ENCODE results near the gene PCNT.

The PCNT gene

DNA sequence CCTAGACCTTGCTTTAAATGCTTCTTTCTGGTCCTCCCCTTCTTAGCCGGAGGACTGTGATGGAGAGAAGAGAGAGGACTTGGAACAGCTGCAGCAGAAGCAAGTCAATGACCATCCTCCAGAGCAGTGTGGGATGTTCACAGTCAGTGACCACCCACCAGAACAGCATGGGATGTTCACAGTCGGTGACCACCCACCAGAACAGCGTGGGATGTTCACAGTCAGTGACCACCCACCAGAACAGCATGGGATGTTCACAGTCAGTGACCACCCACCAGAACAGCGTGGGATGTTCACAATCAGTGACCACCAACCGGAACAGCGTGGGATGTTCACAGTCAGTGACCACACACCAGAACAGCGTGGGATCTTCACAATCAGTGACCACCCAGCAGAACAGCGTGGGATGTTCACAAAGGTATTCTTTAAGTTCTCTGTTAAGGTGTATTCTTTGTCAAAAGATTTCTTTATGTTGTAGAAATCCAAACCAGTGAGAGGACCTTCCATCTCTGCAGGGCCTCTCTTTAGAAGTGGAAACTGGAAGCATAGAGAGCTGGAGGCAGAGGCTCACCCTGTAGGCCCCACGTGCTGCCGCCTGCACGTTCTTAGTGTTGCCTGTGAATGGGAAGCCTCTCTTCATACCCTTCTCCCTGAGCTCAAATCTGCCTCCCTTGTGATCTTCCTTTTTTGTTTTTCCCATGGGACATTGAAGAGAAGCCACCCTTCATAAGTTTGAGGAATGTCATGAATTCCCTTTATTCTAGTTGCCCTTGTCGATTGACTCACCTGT is 10.6 kb downstream of the PCNT start:
- DNase-seq (ENCODE audit: low read depth in 3 of 3, low spot score in 1 of 3), result no peak

- DNase-seq (ENCODE audit: low read depth in 3 of 3, low spot score in 1 of 3), result no peak
These were observed 12.6 kb downstream of the PCNT start for GRCh38 chr21:46336603-46337002.

GRCh38 chr21:46340998-46341397 is 17.0 kb downstream of the PCNT start:
- DNase-seq (ENCODE audit: low read depth in 3 of 3, low spot score in 1 of 3), result no peak

GRCh38 chr21:46344219-46344915 is 20.4 kb downstream of the PCNT start:
- no peak for DNase-seq (ENCODE audit: low read depth in 3 of 3, low spot score in 1 of 3)

DNA sequence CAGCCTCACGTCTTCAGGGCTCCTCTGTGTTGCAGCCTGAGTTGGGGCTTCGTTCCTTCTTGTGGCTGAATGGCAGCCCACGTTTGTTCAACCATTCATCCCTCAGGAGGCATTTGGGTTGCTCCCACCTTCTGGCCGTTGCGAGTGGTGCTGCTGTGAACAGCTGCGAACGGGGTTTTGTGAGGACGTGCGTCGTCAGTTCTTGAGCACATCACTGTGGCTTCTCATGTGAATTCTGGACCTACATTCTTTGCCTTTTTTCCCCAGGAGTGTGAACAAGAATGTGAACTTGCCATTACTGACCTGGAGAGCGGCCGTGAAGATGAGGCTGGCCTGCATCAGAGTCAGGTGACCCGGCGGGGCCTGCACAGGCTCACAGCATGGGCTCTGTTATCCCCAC is 21.9 kb downstream of the PCNT start:
- DNase-seq (ENCODE audit: low read depth in 3 of 3, low spot score in 1 of 3), result no peak

GRCh38 chr21:46346296-46347202 is 22.6 kb downstream of the PCNT start:
- DNase-seq (ENCODE audit: low read depth in 3 of 3, low spot score in 1 of 3), result no peak

- DNase-seq (ENCODE audit: low read depth in 3 of 3, low spot score in 1 of 3), result no peak
These were observed 23.2 kb downstream of the PCNT start for GRCh38 chr21:46347203-46347550.

DNA sequence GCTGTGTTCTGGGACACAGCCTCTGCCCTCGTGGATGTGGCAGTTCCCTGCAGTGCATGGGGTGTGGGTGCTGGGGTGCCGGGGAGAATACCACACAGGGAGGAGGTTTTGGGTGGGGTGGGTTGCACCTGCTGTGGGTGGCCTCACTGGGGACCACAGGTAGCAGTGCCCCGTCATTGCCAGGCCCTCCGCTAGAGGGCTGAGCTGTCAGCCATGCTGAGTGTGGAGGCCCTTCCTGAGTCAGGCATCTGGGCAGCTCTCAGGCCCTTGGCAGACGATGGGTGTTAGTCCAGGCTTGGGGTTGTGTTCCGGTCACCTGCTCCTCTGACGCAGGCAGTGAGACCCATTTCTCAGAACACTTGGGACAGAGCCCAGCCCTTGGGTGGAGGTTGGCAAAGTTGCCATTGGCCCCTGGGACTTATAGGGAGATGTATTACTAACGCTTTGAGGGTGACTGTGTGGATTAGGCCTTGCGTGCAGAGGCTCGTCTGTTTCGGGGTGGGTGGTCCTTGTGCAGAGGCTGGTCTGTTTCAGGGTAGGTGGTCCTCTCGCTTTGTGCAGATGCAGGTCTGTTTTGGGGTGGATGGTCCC is 23.9 kb downstream of the PCNT start:
- no peak for DNase-seq (ENCODE audit: low read depth in 3 of 3, low spot score in 1 of 3)

DNA sequence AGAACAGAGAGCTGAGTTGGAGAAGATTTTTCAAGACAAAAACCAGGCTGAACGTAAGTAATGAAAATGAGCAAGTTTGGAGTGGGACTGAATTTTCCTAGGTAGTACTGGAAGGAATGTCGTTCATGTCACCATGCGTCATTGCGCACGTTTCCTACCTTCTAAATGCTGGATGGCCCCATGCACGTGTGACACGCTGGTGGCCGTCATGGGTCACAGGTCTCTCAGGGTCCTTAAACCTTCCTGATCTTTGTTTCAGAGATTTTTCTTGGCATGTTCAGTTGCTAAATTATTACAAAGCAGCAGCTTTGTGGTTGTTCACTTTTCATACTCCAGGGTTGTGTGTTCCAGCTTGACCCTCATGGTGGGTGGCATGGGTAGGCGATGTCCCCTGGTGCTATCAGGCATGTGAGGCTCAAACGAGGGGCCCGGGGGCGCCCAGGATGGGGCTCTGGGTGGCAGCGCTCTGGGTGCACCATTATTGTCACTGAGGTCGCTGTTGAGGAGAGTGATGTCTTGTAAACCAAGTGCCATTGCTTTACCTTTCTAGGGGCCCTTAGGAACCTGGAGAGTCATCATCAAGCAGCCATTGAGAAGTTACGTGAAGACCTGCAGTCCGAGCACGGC is 25.3 kb downstream of the PCNT start:
- no peak for DNase-seq (ENCODE audit: low read depth in 3 of 3, low spot score in 1 of 3)

DNA sequence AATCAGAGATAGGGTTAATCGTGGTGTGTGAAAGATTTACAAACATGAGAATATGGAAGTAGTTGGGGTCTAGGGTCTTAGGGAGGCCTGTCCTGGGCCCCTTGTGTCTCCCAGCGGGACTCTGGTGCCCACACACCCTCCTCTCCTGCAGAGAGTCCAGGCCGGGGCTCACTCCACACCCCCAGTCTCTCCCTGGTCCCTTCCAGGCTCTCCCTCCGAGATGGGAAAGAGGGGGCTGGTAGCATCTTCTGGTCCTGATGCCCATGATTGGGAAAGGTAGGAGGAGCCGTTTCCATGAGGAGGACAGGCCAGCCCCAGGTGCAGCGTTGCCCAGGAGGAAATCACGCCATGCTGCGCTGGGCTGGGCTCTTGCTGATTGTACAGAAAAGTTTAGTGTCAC is 26.6 kb downstream of the PCNT start:
- no peak for DNase-seq (ENCODE audit: low read depth in 3 of 3, low spot score in 1 of 3)

- DNase-seq (ENCODE audit: low read depth in 3 of 3, low spot score in 1 of 3), result no peak
These were observed 27.0 kb downstream of the PCNT start for GRCh38 chr21:46350981-46351380.

DNA sequence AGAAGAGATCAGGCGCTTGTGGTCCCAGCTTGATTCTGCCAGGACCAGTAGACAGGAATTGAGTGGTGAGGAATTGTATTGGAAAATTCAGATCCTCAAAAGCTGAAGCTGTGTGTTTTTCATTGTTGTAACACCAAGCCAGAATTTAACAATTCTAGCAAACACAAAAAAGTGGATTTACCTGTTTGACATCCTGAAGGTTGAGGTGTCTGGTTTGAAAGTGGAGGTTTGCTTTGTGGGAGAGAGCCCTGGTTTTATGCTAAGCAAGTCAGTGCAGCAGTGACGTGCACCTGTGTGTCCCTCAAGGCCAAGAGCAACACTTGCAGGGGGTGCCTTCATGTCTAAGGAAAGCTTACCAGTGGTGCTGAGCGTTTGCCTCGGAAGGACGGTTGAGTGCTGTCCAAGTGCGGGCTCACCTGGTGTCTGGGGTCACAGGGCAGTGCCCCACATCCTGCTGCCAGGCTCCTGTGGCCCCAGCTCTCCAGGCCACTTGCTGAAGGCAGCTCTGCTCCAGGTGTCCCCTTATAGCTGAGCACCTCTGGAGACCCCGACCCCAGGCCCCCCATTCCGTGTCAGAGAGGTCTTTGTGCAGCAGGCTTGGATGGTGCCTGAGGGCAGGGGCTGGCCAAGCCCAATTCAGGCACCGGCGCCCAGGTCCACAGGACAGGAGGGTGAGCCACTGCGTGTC is 27.7 kb downstream of the PCNT start:
- no peak for DNase-seq (ENCODE audit: low read depth in 3 of 3, low spot score in 1 of 3)

GRCh38 chr21:46352164-46352515 is 28.2 kb downstream of the PCNT start:
- no peak for DNase-seq (ENCODE audit: low read depth in 3 of 3, low spot score in 1 of 3)

DNA sequence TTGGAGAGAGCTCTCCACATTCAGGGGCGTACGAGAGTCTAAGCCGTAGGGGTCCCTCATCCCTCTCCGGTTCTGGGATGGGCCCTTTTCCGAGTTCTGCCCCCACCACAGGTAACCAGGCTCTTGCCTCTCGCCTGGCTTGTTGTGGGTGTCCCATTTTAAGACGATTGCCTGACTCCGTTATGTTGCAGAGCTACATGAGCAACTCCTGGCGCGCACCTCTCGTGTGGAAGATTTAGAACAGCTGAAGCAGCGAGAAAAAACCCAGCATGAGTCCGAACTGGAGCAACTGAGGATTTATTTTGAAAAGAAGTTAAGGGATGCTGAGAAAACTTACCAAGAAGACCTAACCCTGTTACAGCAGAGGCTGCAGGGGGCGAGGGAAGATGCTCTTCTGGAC is 29.0 kb downstream of the PCNT start:
- no peak for DNase-seq (ENCODE audit: low read depth in 3 of 3, low spot score in 1 of 3)

GRCh38 chr21:46354046-46354445 is 30.1 kb downstream of the PCNT start:
- no peak for DNase-seq (ENCODE audit: low read depth in 3 of 3, low spot score in 1 of 3)

- DNase-seq (ENCODE audit: low read depth in 3 of 3, low spot score in 1 of 3), result no peak
These were observed 30.6 kb downstream of the PCNT start for GRCh38 chr21:46354518-46354917.

GRCh38 chr21:46355161-46356004 is 31.4 kb downstream of the PCNT start:
- DNase-seq (ENCODE audit: low read depth in 3 of 3, low spot score in 1 of 3), result no peak

DNA sequence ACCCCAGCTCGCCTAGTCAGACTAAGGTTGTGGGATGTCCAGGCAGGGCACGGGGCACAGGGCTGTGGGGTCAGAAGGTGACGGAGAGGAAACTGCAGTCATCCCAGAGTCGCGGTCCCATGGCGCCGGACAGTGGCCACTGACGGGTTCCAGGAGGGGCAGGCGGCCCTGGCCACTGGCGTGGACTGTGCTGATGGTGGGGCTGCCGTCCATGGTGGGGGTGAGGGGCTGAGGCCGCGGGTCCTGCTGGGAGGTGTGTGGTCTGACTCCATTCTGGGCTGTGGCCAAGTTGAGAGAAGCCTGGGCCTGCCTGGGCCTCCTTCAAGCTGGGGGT is 32.0 kb downstream of the PCNT start:
- no peak for DNase-seq (ENCODE audit: low read depth in 3 of 3, low spot score in 1 of 3)

DNA sequence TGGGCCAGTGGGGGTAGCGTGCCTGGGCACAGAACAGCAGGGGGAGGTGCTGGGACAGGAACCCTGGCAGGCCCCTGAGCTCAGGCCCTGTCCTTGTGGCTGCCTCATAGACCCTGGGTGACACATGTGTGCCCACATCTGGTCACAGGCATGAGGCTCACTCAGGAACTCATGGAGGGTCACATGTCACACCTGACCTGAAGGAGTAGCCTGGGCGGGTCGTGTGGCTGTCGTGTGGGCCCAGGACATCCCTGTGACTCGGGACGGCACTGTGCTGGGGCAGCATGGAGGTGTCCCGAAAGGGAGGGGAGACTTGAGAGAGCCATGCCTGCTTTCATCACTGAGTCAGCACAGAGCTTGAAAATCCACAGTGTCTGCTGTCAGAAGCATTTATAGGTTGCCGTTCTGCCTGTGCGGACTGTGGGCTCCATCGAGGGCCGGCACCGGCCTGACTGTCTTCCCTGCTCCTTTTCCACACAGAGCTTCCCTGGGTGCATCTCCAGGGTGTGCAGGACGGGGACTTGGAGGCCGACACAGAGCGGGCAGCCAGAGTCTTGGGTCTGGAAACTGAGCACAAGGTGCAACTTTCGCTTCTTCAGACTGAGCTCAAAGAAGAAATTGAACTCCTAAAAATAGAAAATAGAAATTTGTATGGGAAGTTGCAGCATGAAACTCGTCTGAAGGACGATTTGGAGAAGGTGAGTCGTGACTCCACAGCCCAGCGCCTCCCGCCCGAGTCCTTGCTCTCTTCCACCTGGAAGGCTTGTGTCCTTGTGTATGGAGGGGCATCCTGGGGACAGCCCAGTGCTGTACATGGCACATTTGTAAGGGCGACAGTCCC is 32.8 kb downstream of the PCNT start:
- no peak for DNase-seq (ENCODE audit: low read depth in 3 of 3, low spot score in 1 of 3)

Data from stimulated activated CD4-positive, alpha-beta T cell treated with anti-CD3 and anti-CD28 coated beads, TNF-alpha, amount 100 ng/mL, for 1 hour (primary cell).